ENCODE results near the gene ZHX3.

DNA sequence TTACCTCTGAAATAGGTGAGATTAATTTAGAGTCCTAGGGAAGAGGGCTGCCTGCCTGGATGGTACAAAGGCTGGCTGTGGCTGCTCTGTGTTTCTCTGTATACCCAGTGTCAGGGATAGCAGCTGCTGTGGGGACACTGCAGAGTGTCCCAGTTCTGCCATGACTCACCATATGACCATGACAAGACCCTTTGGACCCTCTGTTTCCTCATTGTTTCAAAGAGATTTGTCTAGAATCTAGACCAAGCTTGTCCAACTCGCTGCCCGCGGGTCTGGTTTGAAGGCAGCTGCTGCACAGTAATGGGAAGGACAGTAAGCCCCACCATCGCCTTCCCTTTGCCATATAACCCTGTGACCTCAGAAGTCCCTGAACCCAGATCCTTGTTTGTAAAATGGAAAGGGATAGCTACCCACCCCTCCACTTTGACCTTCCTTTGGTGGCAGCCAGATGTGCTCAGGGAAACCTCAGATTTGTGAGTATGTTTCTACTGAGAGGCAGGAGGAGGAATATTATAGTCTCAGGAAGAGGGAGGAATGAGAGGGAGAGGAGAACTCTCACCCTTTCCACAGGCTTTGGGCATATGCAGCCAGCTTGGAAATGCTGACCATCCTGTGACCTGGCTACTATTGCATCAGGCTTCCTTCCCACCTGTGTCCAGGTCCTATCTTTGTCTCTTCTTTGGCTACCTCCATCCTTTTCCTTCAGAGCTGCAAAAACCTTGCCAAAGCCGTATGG lies 166.2 kb downstream of the ZHX3 start:
- TF ChIP-seq, protein P1, sequence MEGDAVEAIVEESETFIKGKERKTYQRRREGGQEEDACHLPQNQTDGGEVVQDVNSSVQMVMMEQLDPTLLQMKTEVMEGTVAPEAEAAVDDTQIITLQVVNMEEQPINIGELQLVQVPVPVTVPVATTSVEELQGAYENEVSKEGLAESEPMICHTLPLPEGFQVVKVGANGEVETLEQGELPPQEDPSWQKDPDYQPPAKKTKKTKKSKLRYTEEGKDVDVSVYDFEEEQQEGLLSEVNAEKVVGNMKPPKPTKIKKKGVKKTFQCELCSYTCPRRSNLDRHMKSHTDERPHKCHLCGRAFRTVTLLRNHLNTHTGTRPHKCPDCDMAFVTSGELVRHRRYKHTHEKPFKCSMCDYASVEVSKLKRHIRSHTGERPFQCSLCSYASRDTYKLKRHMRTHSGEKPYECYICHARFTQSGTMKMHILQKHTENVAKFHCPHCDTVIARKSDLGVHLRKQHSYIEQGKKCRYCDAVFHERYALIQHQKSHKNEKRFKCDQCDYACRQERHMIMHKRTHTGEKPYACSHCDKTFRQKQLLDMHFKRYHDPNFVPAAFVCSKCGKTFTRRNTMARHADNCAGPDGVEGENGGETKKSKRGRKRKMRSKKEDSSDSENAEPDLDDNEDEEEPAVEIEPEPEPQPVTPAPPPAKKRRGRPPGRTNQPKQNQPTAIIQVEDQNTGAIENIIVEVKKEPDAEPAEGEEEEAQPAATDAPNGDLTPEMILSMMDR (IDR thresholded peaks at IDR 0.05 in 8 of 11, conservative IDR thresholded peaks at IDR 0.05 in 3 of 11): no peak
- TF ChIP-seq POLR2A (IDR thresholded peaks at IDR 0.05) (no peak), POLR2AphosphoS5 (IDR thresholded peaks at IDR 0.05) (no peak)

Measured in spleen (tissue), 7 donors.